Measurements from ENCODE around the gene CYP3A7. TPM values are rescaled to one million over a fixed set of nuclear protein-coding genes. Genes with fewer than 3 reads are reported as not detected.
A peak's percentile ranks its signal among the peaks of the same experiment; 100 is the strongest.

The CYP3A7 gene
- total and polyA plus RNA-seq, 2 of the 13 experiments (the other 11 are each of a cell fraction or from before 2014, with no cell fraction given), result 5.8 to 6.4 TPM

GRCh38 chr7:99677648-99678045 lies 57.3 kb downstream of the CYP3A7 start (continued):
- TF ChIP-seq ZHX1 (CRISPR knock-in tag; IDR thresholded peaks at IDR 0.05; ENCODE audit: low read depth) (peak; percentile 22; the same call in 1 of the 2 replicates), ZNF224 (CRISPR knock-in tag; IDR thresholded peaks at IDR 0.05) (peak; percentile 89), YEATS4 (CRISPR knock-in tag; IDR thresholded peaks at IDR 0.05; ENCODE audit: borderline replicate concordance) (no peak), ZNF34 (CRISPR knock-in tag; IDR thresholded peaks at IDR 0.05; ENCODE audit: borderline replicate concordance) (no peak), SALL2 (CRISPR knock-in tag; IDR thresholded peaks at IDR 0.05) (peak; percentile 40; the same call in 1 of the 2 replicates), FOXJ3 (CRISPR knock-in tag; IDR thresholded peaks at IDR 0.05; ENCODE audit: borderline replicate concordance) (peak; percentile 83), NBN (conservative IDR thresholded peaks at IDR 0.05) (no peak), HINFP (CRISPR knock-in tag; IDR thresholded peaks at IDR 0.05; ENCODE audit: low read depth) (no peak; the same call in 1 of the 2 replicates), DNMT3B (CRISPR knock-in tag; conservative IDR thresholded peaks at IDR 0.05) (no peak), ZNF263 (CRISPR knock-in tag; IDR thresholded peaks at IDR 0.05) (no peak; the same call in 1 of the 2 replicates), MTA1 (CRISPR knock-in tag; IDR thresholded peaks at IDR 0.05; ENCODE audit: borderline replicate concordance) (no peak), ZNF644 (CRISPR knock-in tag; IDR thresholded peaks at IDR 0.05; ENCODE audit: low read depth) (peak; percentile 87), FOSL2 (CRISPR knock-in tag; IDR thresholded peaks at IDR 0.05) (peak; percentile 76), ZNF615 (CRISPR knock-in tag; IDR thresholded peaks at IDR 0.05; ENCODE audit: borderline replicate concordance) (no peak), ZNF143 (CRISPR knock-in tag; IDR thresholded peaks at IDR 0.05) (0 out of 2 replicates have a peak, but pooled peaks have one; percentile 36), CREB1 (IDR thresholded peaks at IDR 0.05) (no peak), CREB1 (CRISPR knock-in tag; IDR thresholded peaks at IDR 0.05) (peak; percentile 69), ZNF275 (CRISPR knock-in tag; IDR thresholded peaks at IDR 0.05; ENCODE audit: borderline replicate concordance) (peak; percentile 51; the same call in 1 of the 2 replicates), ZNF761 (CRISPR knock-in tag; conservative IDR thresholded peaks at IDR 0.05) (no peak), HES4 (CRISPR knock-in tag; IDR thresholded peaks at IDR 0.05; ENCODE audit: borderline replicate concordance) (no peak), MYC (CRISPR knock-in tag; IDR thresholded peaks at IDR 0.05; ENCODE audit: borderline replicate concordance) (peak; percentile 54; the same call in 1 of the 2 replicates)
- TF ChIP-seq, protein P1, sequence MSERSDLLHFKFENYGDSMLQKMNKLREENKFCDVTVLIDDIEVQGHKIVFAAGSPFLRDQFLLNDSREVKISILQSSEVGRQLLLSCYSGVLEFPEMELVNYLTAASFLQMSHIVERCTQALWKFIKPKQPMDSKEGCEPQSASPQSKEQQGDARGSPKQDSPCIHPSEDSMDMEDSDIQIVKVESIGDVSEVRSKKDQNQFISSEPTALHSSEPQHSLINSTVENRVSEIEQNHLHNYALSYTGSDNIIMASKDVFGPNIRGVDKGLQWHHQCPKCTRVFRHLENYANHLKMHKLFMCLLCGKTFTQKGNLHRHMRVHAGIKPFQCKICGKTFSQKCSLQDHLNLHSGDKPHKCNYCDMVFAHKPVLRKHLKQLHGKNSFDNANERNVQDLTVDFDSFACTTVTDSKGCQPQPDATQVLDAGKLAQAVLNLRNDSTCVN (CRISPR knock-in tag; IDR thresholded peaks at IDR 0.05; ENCODE audit: borderline replicate concordance), result no peak
- TF ChIP-seq, protein P2, sequence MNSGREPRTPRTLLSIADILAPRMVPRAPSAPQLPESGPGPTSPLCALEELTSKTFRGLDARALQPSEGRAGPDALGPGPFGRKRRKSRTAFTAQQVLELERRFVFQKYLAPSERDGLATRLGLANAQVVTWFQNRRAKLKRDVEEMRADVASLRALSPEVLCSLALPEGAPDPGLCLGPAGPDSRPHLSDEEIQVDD (CRISPR knock-in tag; IDR thresholded peaks at IDR 0.05; ENCODE audit: borderline replicate concordance), result no peak
- TF ChIP-seq, protein P3, sequence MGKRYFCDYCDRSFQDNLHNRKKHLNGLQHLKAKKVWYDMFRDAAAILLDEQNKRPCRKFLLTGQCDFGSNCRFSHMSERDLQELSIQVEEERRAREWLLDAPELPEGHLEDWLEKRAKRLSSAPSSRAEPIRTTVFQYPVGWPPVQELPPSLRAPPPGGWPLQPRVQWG (CRISPR knock-in tag; IDR thresholded peaks at IDR 0.05; ENCODE audit: borderline replicate concordance, low read depth), result no peak
